Forelimb muscle (tissue), 1 donor: ENCODE results near the gene TNNI3. TPM values are rescaled to one million over a fixed set of nuclear protein-coding genes. Genes with fewer than 3 reads are reported as not detected.
"Not testable (repeated sequence)": the region's sequence is repeated elsewhere in the genome, so short reads cannot be mapped to it uniquely, and the experiment has no call there.

Source experiments
- DNase-seq: peaks from one replicate; pipeline ENCODE4 v3.0.0-alpha.2; 2013; ENCODE audit warnings: low read depth
- polyA plus RNA-seq: library from polyadenylated mRNA; unstranded; fragments of 120-200 nt; gene quantifications from one replicate; pipeline ENCODE4 v1.2.1, GENCODE V29; 2013; ENCODE audit not compliant: insufficient read length

The TNNI3 gene
- polyA plus RNA-seq, 1 donor: 3.2 TPM

DNA sequence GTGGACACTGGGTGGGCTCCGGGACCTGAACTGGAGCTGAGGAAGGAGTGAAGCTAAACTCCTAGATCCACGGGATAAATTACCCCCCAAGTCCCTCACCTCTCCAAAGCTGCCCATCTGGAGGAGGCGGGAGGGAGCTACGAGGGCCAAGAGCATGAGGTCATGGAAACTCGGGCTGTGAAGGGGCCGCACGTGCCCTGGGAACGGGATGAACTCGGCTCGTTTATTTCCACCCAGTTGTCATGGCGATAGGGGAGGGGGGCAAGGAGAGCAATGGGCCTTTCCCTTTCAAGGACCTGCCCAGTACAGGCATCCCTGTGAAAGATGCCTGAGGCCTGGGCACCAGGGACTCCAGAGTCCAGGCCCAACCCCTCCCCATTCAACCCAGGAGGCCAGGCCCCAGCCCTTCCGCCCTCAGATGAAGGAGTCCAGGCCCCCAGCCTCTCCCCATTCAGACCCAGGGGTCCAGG, 43.9 kb downstream of the TNNI3 start:
- DNase-seq: peak; percentile 95

- no peak for DNase-seq
These were observed 44.6 kb downstream of the TNNI3 start for GRCh38 chr19:55112777-55113569.

GRCh38 chr19:55112246-55112776, 45.2 kb downstream of the TNNI3 start:
- no peak for DNase-seq

GRCh38 chr19:55111238-55111831, 46.2 kb downstream of the TNNI3 start:
- DNase-seq: no peak

DNA sequence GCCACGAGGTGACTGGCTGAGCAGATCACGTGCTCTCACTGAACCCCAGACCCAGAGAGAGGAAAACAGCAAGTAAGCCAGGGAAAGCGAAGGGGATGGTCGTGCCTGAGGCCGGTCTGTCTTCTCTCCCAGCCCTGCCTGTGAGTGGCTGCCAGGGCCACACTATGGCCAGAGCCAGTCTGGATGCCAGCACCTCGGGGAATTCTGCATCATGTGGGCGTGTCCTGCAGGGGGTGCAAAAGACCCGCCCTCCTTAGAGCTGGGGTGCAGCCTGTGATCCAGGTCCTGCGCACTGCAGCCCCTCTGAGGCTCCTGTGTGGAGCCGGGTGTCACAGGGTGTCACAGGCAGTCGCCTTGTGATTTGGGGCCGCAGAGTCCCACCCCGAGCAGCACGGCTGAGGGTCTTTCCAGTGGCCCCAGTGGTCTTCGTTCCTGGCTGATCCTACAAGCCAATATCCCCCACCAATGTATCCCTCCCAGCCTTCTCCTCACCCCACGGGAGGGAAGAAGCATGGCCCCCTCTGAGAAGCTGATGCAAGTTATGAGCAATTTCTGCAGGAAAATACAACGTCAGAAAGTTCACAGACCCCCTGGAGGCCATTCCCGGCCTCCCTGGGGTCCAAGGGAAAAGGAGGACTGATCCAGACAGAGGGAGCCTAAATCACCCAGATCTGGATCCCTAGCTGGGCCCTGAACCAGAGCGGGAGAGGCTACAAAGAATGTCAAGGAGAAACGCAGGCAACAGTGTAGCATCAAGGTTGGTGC, 47.8 kb downstream of the TNNI3 start:
- DNase-seq: no peak

DNA sequence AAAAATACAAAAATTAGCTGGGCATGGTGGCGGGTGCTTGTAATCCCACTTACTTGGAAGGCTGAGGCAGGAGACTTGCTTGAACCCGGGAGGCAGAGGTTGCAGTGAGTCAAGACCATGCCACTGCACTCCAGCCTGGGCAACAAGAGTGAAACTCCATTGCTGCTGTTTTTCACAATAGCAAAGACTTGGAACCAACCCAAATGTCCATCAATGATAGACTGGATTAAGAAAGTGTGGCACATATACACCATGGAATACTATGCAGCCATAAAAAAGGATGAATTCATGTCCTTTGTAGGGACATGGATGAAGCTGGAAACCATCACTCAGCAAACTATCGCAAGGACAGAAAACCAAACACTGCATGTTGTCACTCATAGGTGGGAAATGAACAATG, 50.3 kb downstream of the TNNI3 start:
- DNase-seq: not testable (repeated sequence)

GRCh38 chr19:55106591-55106990, 50.9 kb downstream of the TNNI3 start:
- no peak for DNase-seq

- DNase-seq: no peak
These were observed 52.3 kb downstream of the TNNI3 start for GRCh38 chr19:55105237-55105636.

DNA sequence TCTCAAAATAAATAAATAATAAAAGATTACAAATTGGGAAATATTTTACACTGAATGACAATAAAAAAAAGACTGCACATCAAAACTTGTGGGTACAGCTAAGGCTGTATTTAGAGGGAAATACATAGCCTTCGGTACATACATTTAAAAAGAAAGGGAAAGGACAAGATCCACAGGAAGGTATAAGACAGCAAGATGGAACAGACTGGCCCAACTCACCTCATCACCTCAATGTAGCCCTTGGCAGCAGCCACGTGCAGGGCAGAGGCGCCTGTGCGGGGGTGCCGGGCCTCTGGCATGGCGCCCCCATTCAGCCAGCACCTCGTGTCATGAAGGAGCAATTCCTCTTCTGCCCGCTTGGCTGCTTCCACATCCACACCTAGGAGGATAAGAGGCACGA, 54.3 kb downstream of the TNNI3 start:
- DNase-seq: no peak

Other genes starting within 250 kb of the TNNI3 start
- not detected for gene NLRP7, start 210.2 kb downstream of the TNNI3 start, polyA plus RNA-seq
- gene NLRP2, start 191.4 kb downstream of the TNNI3 start, polyA plus RNA-seq: 1.2 TPM
- 0.14 TPM for gene GP6, start 119.5 kb downstream of the TNNI3 start, polyA plus RNA-seq
- 14.6 TPM for gene RDH13, start 94.6 kb downstream of the TNNI3 start, polyA plus RNA-seq
- gene EPS8L1, start 81.9 kb downstream of the TNNI3 start, polyA plus RNA-seq: 3.4 TPM
- 78.0 TPM for gene PPP1R12C, start 40.1 kb downstream of the TNNI3 start, polyA plus RNA-seq
- gene TNNT1, start 8.5 kb downstream of the TNNI3 start, polyA plus RNA-seq: 742 TPM
- gene DNAAF3, start 8.9 kb upstream of the TNNI3 start, polyA plus RNA-seq: 0.92 TPM
- gene SYT5, start 22.6 kb upstream of the TNNI3 start, polyA plus RNA-seq: not detected
- 0.11 TPM for gene PTPRH, start 51.8 kb upstream of the TNNI3 start, polyA plus RNA-seq
- gene TMEM86B, start 71.0 kb upstream of the TNNI3 start, polyA plus RNA-seq: 2.8 TPM
- gene PPP6R1, start 101.3 kb upstream of the TNNI3 start, polyA plus RNA-seq: 26.7 TPM
- 25.6 TPM for gene HSPBP1, start 122.4 kb upstream of the TNNI3 start, polyA plus RNA-seq
- gene BRSK1, start 126.3 kb upstream of the TNNI3 start, polyA plus RNA-seq: 7.4 TPM
- gene TMEM150B, start 167.6 kb upstream of the TNNI3 start, polyA plus RNA-seq: 1.00 TPM
- gene KMT5C, start 182.1 kb upstream of the TNNI3 start, polyA plus RNA-seq: 27.5 TPM
- gene COX6B2, start 197.0 kb upstream of the TNNI3 start, polyA plus RNA-seq: 0.15 TPM
- not detected for gene GARIN5B, start 205.5 kb upstream of the TNNI3 start, polyA plus RNA-seq
- 0.40 TPM for gene IL11, start 212.7 kb upstream of the TNNI3 start, polyA plus RNA-seq
- not detected for gene TMEM190, start 219.1 kb upstream of the TNNI3 start, polyA plus RNA-seq
- gene TMEM238, start 226.6 kb upstream of the TNNI3 start, polyA plus RNA-seq: 0.23 TPM
- 1,731 TPM for gene RPL28, start 228.2 kb upstream of the TNNI3 start, polyA plus RNA-seq